HG03025 (cell line): ENCODE data around the gene HSD17B11.
A peak's percentile ranks its signal among the peaks of the same experiment; 100 is the strongest.
"Not testable (repeated sequence)": the region's sequence is repeated elsewhere in the genome, so short reads cannot be mapped to it uniquely, and the experiment has no call there.

Source experiments
- ATAC-seq: cut with Tn5 transposase; IDR thresholded peaks from one replicate; pipeline ENCODE4 v1.9.1; 2021; ENCODE audit warnings: mild to moderate bottlenecking, moderate library complexity; ENCODE audit not compliant: unreplicated experiment, low FRiP score

HSD17B11 gene

GRCh38 chr4:87360338-87360935 is 30.6 kb downstream of the HSD17B11 start:
- no peak for ATAC-seq

GRCh38 chr4:87359258-87359657 is 31.7 kb downstream of the HSD17B11 start:
- ATAC-seq: no peak

- no peak for ATAC-seq
Observed at GRCh38 chr4:87356832-87357526, 34.0 kb downstream of the HSD17B11 start.

- no peak for ATAC-seq
Observed at GRCh38 chr4:87354168-87355102, 36.6 kb downstream of the HSD17B11 start.

GRCh38 chr4:87353592-87353991 is 37.4 kb downstream of the HSD17B11 start:
- peak; percentile 95 for ATAC-seq

GRCh38 chr4:87345139-87345538 is 45.8 kb downstream of the HSD17B11 start:
- no peak for ATAC-seq

- no peak for ATAC-seq
Observed at GRCh38 chr4:87342872-87343271, 48.1 kb downstream of the HSD17B11 start.

- ATAC-seq: not testable (repeated sequence)
Observed at GRCh38 chr4:87341954-87342635, 48.9 kb downstream of the HSD17B11 start.

GRCh38 chr4:87339440-87339839 is 51.5 kb downstream of the HSD17B11 start:
- ATAC-seq: no peak

GRCh38 chr4:87337361-87337760 is 53.6 kb downstream of the HSD17B11 start:
- ATAC-seq: no peak

GRCh38 chr4:87333267-87333666 is 57.7 kb downstream of the HSD17B11 start:
- no peak for ATAC-seq

GRCh38 chr4:87330761-87331160 is 60.2 kb downstream of the HSD17B11 start:
- no peak for ATAC-seq

GRCh38 chr4:87327136-87327535 is 63.9 kb downstream of the HSD17B11 start:
- no peak for ATAC-seq

GRCh38 chr4:87326460-87326859 is 64.5 kb downstream of the HSD17B11 start:
- ATAC-seq: no peak

GRCh38 chr4:87322754-87323153 is 68.2 kb downstream of the HSD17B11 start, which contains the start of gene HSD17B13:
Gene HSD17B13, minus strand, starts transcription at chr4:87322882. Its CDS starts 41 bp downstream, at chr4:87322841.
- ATAC-seq: no peak

GRCh38 chr4:87321888-87322287 is 69.1 kb downstream of the HSD17B11 start:
- ATAC-seq: no peak

GRCh38 chr4:87317527-87317926 is 73.5 kb downstream of the HSD17B11 start:
- no peak for ATAC-seq

GRCh38 chr4:87316961-87317360 is 74.0 kb downstream of the HSD17B11 start:
- no peak for ATAC-seq

- not testable (repeated sequence) for ATAC-seq
Observed at GRCh38 chr4:87315000-87315399, 76.0 kb downstream of the HSD17B11 start.

GRCh38 chr4:87313756-87314155 is 77.2 kb downstream of the HSD17B11 start:
- no peak for ATAC-seq
